ENCODE measurements around the gene ICAM3. TPM values are rescaled to one million over a fixed set of nuclear protein-coding genes. Genes with fewer than 3 reads are reported as not detected.

ICAM3 gene
- total RNA-seq, 2 experiments from 2014 or later: 63.7 to 76.4 TPM

DNA sequence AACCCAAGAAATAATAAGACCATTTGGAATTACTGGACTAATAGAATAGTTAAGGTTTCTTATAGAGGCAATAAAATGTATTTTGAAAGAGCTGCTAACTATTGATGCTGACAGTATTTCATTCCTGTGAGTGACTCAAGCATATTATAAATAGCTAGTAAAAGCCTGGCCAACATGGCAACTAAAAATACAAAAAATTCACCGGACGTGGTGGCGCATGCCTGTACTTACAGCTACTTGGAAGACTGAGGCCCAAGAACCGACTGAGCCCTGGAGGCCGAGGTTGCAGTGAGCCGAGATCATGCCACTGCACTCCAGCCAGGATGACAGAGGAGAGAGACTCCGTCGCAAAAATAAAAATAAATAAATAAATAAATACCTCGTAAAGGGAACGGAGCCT, 5.4 kb upstream of the ICAM3 start:
- no peak for DNase-seq (ENCODE audit: low spot score)
- no peaks in the 10 kb centered on the region for H3K9me2 ChIP-seq (ENCODE audit: insufficient read depth, low read length)
- no peak overlapping the region for H3K4me2 ChIP-seq (ENCODE audit: low read length)
- H3K4me1 ChIP-seq (ENCODE audit: insufficient read depth, low read length, poor library complexity, severe bottlenecking): peaks cover 7% of the 10 kb centered on the region
- intact Hi-C loops (cut with micrococcal nuclease; ENCODE audit: unreplicated experiment): no loop called here
- H3K4me3 ChIP-seq (ENCODE audit: low read depth, low read length, poor library complexity, severe bottlenecking): no peak overlapping the region
- CTCF ChIA-PET (ENCODE audit: unreplicated experiment): no interaction called here
- BruUV-seq (replicated peaks): no TSS peak
- TF ChIP-seq, protein P1, sequence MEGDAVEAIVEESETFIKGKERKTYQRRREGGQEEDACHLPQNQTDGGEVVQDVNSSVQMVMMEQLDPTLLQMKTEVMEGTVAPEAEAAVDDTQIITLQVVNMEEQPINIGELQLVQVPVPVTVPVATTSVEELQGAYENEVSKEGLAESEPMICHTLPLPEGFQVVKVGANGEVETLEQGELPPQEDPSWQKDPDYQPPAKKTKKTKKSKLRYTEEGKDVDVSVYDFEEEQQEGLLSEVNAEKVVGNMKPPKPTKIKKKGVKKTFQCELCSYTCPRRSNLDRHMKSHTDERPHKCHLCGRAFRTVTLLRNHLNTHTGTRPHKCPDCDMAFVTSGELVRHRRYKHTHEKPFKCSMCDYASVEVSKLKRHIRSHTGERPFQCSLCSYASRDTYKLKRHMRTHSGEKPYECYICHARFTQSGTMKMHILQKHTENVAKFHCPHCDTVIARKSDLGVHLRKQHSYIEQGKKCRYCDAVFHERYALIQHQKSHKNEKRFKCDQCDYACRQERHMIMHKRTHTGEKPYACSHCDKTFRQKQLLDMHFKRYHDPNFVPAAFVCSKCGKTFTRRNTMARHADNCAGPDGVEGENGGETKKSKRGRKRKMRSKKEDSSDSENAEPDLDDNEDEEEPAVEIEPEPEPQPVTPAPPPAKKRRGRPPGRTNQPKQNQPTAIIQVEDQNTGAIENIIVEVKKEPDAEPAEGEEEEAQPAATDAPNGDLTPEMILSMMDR (conservative IDR thresholded peaks at IDR 0.05; ENCODE audit: low read length): no peak
- no peak for TF ChIP-seq EZH2phosphoT487 (IDR thresholded peaks at IDR 0.05; ENCODE audit: borderline replicate concordance, low read depth, low read length)
- H4K20me1 ChIP-seq (ENCODE audit: insufficient read depth, low read length): no peaks in the 10 kb centered on the region
- H2AFZ ChIP-seq (ENCODE audit: low read length): no peak overlapping the region
- H3K9me3 ChIP-seq (ENCODE audit: low read length): no peaks in the 10 kb centered on the region
- POLR2A ChIA-PET: interaction anchor here (0.6 kb wide), 1 partner anchor 11 kb away, joined by 3 read pairs; the partner anchor contains the start of gene RAVER1
- H3K79me2 ChIP-seq (ENCODE audit: insufficient read depth, low read depth, low read length): no peaks in the 10 kb centered on the region
- no peak overlapping the region for H3K27ac ChIP-seq (ENCODE audit: low read depth, low read length, poor library complexity, severe bottlenecking)
- peaks cover 2% of the 10 kb centered on the region; the same call in 1 of the 2 replicates for H3K36me3 ChIP-seq (ENCODE audit: insufficient read depth, low read length)

DNA sequence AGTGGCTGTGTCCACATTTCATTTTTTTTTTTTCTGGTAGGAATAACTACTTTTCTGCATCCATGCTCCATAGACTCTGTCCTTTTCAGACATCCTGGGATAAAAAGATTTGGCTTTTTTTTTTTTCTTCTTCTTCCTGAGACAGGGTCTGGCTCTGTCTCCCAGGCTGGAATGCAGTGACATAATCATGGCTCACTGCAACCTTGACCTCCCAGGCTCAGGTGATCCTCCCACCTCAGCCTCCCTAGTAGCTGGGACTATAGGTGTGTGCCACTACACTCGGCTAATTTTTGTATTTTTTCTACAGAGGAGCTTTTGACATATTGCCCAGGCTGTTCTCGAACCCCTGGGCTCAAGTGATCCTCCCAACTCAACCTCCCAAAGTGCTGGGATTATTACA, 4.1 kb upstream of the ICAM3 start:
- no peak for TF ChIP-seq EZH2phosphoT487 (IDR thresholded peaks at IDR 0.05; ENCODE audit: borderline replicate concordance, low read depth, low read length)
- TF ChIP-seq, protein P1 (conservative IDR thresholded peaks at IDR 0.05; ENCODE audit: low read length): no peak
- Histone ChIP-seq H4K20me1 (ENCODE audit: insufficient read depth, low read length) (no peaks in the 10 kb centered on the region), H3K4me2 (ENCODE audit: low read length) (no peak overlapping the region), H3K79me2 (ENCODE audit: insufficient read depth, low read depth, low read length) (no peaks in the 10 kb centered on the region), H3K9me2 (ENCODE audit: insufficient read depth, low read length) (no peaks in the 10 kb centered on the region), H3K36me3 (ENCODE audit: insufficient read depth, low read length) (no peaks in the 10 kb centered on the region), H2AFZ (ENCODE audit: low read length) (no peak overlapping the region), H3K9me3 (ENCODE audit: low read length) (no peaks in the 10 kb centered on the region), H3K27ac (ENCODE audit: low read depth, low read length, poor library complexity, severe bottlenecking) (no peak overlapping the region), H3K4me1 (ENCODE audit: insufficient read depth, low read length, poor library complexity, severe bottlenecking) (peaks cover 20% of the 10 kb centered on the region), H3K4me3 (ENCODE audit: low read depth, low read length, poor library complexity, severe bottlenecking) (no peak overlapping the region)
- no TSS peak for BruUV-seq (replicated peaks)
- no peak for DNase-seq (ENCODE audit: low spot score)
- ChIA-PET CTCF (ENCODE audit: unreplicated experiment) (no interaction called here), POLR2A (interaction anchor here (0.7 to 0.8 kb wide), 2 partner anchors 54 to 78 kb away, joined by 4 read pairs; partner anchors contain the start of gene ICAM5)
- intact Hi-C loops (cut with micrococcal nuclease; ENCODE audit: unreplicated experiment): no loop called here

DNA sequence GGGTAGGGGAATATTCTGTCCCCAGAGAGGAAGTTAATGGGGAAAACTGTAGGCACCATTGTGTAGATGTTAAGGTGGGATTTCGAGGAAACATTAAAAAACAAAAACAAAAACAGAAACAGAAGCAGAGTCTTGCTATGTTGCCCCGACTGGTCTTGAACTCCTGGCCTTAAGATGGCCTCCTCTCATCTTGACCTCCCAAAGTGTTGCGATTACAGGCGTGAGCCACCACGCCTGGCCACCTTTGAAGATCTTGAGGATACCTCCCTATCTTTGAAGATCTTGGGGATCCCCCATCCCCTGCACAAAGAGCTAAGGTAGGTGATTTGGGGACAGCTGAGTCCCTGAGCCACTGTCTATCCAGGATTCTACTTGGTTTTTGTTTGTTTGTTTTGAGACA, 553 bp upstream of the ICAM3 start:
- Histone ChIP-seq H3K4me3 (ENCODE audit: low read depth, low read length, poor library complexity, severe bottlenecking) (peak overlapping the region; percentile 70), H3K36me3 (ENCODE audit: insufficient read depth, low read length) (no peaks in the 10 kb centered on the region), H3K9me2 (ENCODE audit: insufficient read depth, low read length) (no peaks in the 10 kb centered on the region), H4K20me1 (ENCODE audit: insufficient read depth, low read length) (no peaks in the 10 kb centered on the region), H3K4me1 (ENCODE audit: insufficient read depth, low read length, poor library complexity, severe bottlenecking) (peaks cover 28% of the 10 kb centered on the region), H3K27ac (ENCODE audit: low read depth, low read length, poor library complexity, severe bottlenecking) (peak overlapping the region; percentile 52), H3K4me2 (ENCODE audit: low read length) (peak overlapping the region; percentile 82), H2AFZ (ENCODE audit: low read length) (peak overlapping the region; percentile 92), H3K79me2 (ENCODE audit: insufficient read depth, low read depth, low read length) (no peaks in the 10 kb centered on the region), H3K9me3 (ENCODE audit: low read length) (no peaks in the 10 kb centered on the region)
- POLR2A ChIA-PET: interaction anchor here (1.0 to 1.1 kb wide), 2 partner anchors 10 to 52 kb away, joined by 5 to 6 read pairs; no protein-coding TSS in a partner anchor
- intact Hi-C loops (cut with micrococcal nuclease; ENCODE audit: unreplicated experiment): loop anchor here (10.0 kb wide), 1 partner anchor 225 kb away; the partner anchor contains the start of genes CDKN2D and KRI1
- DNase-seq (ENCODE audit: low spot score): no peak
- TF ChIP-seq, protein P1 (conservative IDR thresholded peaks at IDR 0.05; ENCODE audit: low read length): no peak
- TF ChIP-seq EZH2phosphoT487 (IDR thresholded peaks at IDR 0.05; ENCODE audit: borderline replicate concordance, low read depth, low read length): no peak
- no TSS peak for BruUV-seq (replicated peaks)
- CTCF ChIA-PET (ENCODE audit: unreplicated experiment): no interaction called here

Measured in OCI-LY7 (cell line).